Measurements from ENCODE around the gene PHF19.

GRCh38 chr9:120892748-120893610, 16.0 kb upstream of the PHF19 start:
- TF ChIP-seq CTCF (IDR thresholded peaks at IDR 0.05; ENCODE audit: control extremely low read depth in 1 of 3, insufficient read depth in 1 of 3, low read depth in 1 of 3, low read length in 3 of 3) (no peak), CTBP2 (IDR thresholded peaks at IDR 0.05; ENCODE audit: borderline replicate concordance, insufficient read depth, insufficient read length, low read length) (no peak), YY1 (IDR thresholded peaks at IDR 0.05; ENCODE audit: low read depth, low read length) (no peak), EZH2 (IDR thresholded peaks at IDR 0.05; ENCODE audit: low read depth, low read length, severe bottlenecking) (no peak)
